GOT3 (cell line): ENCODE measurements around the gene DAZ2.
"Not testable (repeated sequence)": the region's sequence is repeated elsewhere in the genome, so short reads cannot be mapped to it uniquely, and the experiment has no call there.

Source experiments
- DNase-seq: peaks from one replicate; lab custom pipeline; 2025; ENCODE audit warnings: mixed read lengths; lab: John Stamatoyannopoulos, UW

Gene DAZ2

GRCh38 chrY:23219233-23219632 lies at the start of gene DAZ2:
Gene DAZ2, plus strand, starts transcription at chrY:23219533. Its CDS starts 208 bp downstream, at chrY:23219741.
- DNase-seq = not testable (repeated sequence)

GRCh38 chrY:23198908-23199307 lies 20.4 kb upstream of the DAZ2 start, which contains the start of gene DAZ1:
Gene DAZ1, minus strand, starts transcription at chrY:23199008. Its CDS starts 208 bp downstream, at chrY:23198800.
- not testable (repeated sequence) for DNase-seq

- DNase-seq = not testable (repeated sequence)
These were observed 11.9 kb upstream of the DAZ2 start for GRCh38 chrY:23207455-23207854.

GRCh38 chrY:23209802-23210495 lies 9.4 kb upstream of the DAZ2 start:
- DNase-seq = not testable (repeated sequence)

- DNase-seq = not testable (repeated sequence)
These were observed 8.7 kb upstream of the DAZ2 start for GRCh38 chrY:23210681-23211080.
